GM18870 (cell line): Measurements from ENCODE around the gene SSC4D.
A peak's percentile ranks its signal among the peaks of the same experiment; 100 is the strongest.
"Not testable (repeated sequence)": the region's sequence is repeated elsewhere in the genome, so short reads cannot be mapped to it uniquely, and the experiment has no call there.

Experiments
- ATAC-seq: cut with Tn5 transposase; IDR thresholded peaks from one replicate; pipeline ENCODE4 v1.9.1; 2021; ENCODE audit warnings: moderate library complexity; ENCODE audit not compliant: unreplicated experiment

SSC4D gene

GRCh38 chr7:76387789-76388188, 21.7 kb downstream of the SSC4D start:
- not testable (repeated sequence) for ATAC-seq

GRCh38 chr7:76386691-76387260, 22.7 kb downstream of the SSC4D start:
- ATAC-seq, result no peak

GRCh38 chr7:76383089-76383944, 26.2 kb downstream of the SSC4D start:
- no peak for ATAC-seq

- ATAC-seq, result no peak
Measured at GRCh38 chr7:76381814-76382213, 27.7 kb downstream of the SSC4D start.

- ATAC-seq, result no peak
Measured at GRCh38 chr7:76380623-76380966, 28.9 kb downstream of the SSC4D start.

GRCh38 chr7:76377186-76377918, 32.1 kb downstream of the SSC4D start:
- no peak for ATAC-seq

- no peak for ATAC-seq
Measured at GRCh38 chr7:76375251-76375650, 34.2 kb downstream of the SSC4D start.

GRCh38 chr7:76372984-76373833, 36.3 kb downstream of the SSC4D start:
- no peak for ATAC-seq

GRCh38 chr7:76371396-76371795, 38.1 kb downstream of the SSC4D start:
- no peak for ATAC-seq

- ATAC-seq, result no peak
Measured at GRCh38 chr7:76369018-76369417, 40.5 kb downstream of the SSC4D start.

- ATAC-seq, result no peak
Measured at GRCh38 chr7:76368190-76368589, 41.3 kb downstream of the SSC4D start.

- no peak for ATAC-seq
Measured at GRCh38 chr7:76364198-76364584, 45.3 kb downstream of the SSC4D start.

- not testable (repeated sequence) for ATAC-seq
Measured at GRCh38 chr7:76363754-76364153, 45.7 kb downstream of the SSC4D start.

GRCh38 chr7:76359978-76360638, 49.4 kb downstream of the SSC4D start:
- ATAC-seq, result no peak

GRCh38 chr7:76359111-76359977, 50.2 kb downstream of the SSC4D start:
- peak; percentile 72 for ATAC-seq

GRCh38 chr7:76358481-76359110, 50.9 kb downstream of the SSC4D start, which contains the start of gene YWHAG:
YWHAG (minus strand) TSS chr7:76358991; CDS start chr7:76358808, 183 bp downstream.
- peak; percentile 31 for ATAC-seq

- peak; percentile 15 for ATAC-seq
Measured at GRCh38 chr7:76358011-76358480, 51.5 kb downstream of the SSC4D start.

GRCh38 chr7:76357475-76358010, 52.0 kb downstream of the SSC4D start:
- ATAC-seq, result no peak

GRCh38 chr7:76356823-76357222, 52.7 kb downstream of the SSC4D start:
- no peak for ATAC-seq
